IMR-90 (cell line): ENCODE measurements around the gene RBFOX2. TPM values are rescaled to one million over a fixed set of nuclear protein-coding genes. Genes with fewer than 3 reads are reported as not detected.

Experiments used
- ATAC-seq: fragments of 200-7000 bp; cut with Tn5 transposase; 2 replicates; pipeline ENCODE4 v1.9.1; 2020; ENCODE audit warnings: low read depth, mild to moderate bottlenecking, moderate library complexity
- BruUV-seq: library from RNA; stranded (reverse); fragments of 400-500 nt; replicated peaks from 2 replicates; lab custom pipeline; 2021; lab: Mats Ljungman, UMichigan
- CTCF ChIA-PET: fragments of 300-600 bp; formaldehyde crosslinking; extraction: SDS; loops from one replicate; lab custom pipeline; 2021; ENCODE audit warnings: antibody characterized with exemption; lab: Yijun Ruan, JAX
- POLR2A ChIA-PET: fragments of 300-600 bp; sonication (Branson Sonifier 250); formaldehyde crosslinking; loops from one replicate; lab custom pipeline; 2022; ENCODE audit warnings: antibody characterized with exemption; ENCODE audit not compliant: unreplicated experiment; lab: Charles Lee
- DNase-seq: peaks from one replicate; pipeline ENCODE4 v3.0.0; 2013
- H2AFZ ChIP-seq: replicated peaks from 2 replicates; pipeline ENCODE3; 2013; ENCODE audit warnings: low read length, mild to moderate bottlenecking; ENCODE audit not compliant: poor library complexity
- H2AK5ac ChIP-seq: 2 replicates; pipeline ENCODE4 v1.6.1; 2013; ENCODE audit warnings: low read depth, low read length, inconsistent platforms
- H2AK9ac ChIP-seq: replicated peaks from 2 replicates; pipeline ENCODE3; 2013; ENCODE audit warnings: mild to moderate bottlenecking, low read depth, low read length, moderate library complexity; ENCODE audit not compliant: poor library complexity
- H2BK120ac ChIP-seq: 2 replicates; pipeline ENCODE4 v1.6.1; 2013; ENCODE audit warnings: low read depth, low read length, inconsistent platforms
- H2BK15ac ChIP-seq: 3 replicates; pipeline ENCODE4 v1.6.1; 2013; ENCODE audit warnings: low read depth, low read length, inconsistent platforms
- H2BK20ac ChIP-seq: 2 replicates; pipeline ENCODE4 v1.6.1; 2013; ENCODE audit warnings: low read depth, mild to moderate bottlenecking, inconsistent platforms, low read length, moderate library complexity
- H2BK5ac ChIP-seq: 2 replicates; pipeline ENCODE4 v1.6.1; 2013; ENCODE audit warnings: mild to moderate bottlenecking, low read depth, low read length, inconsistent platforms; ENCODE audit not compliant: poor library complexity, severe bottlenecking
- H3K14ac ChIP-seq: replicated peaks from 2 replicates; pipeline ENCODE4 v1.6.1; 2013; ENCODE audit warnings: low read depth, low read length, inconsistent platforms
- H3K18ac ChIP-seq: 2 replicates; pipeline ENCODE4 v1.6.1; 2013; ENCODE audit warnings: low read depth, low read length, control low read depth
- H3K23ac ChIP-seq: 2 replicates; pipeline ENCODE4 v1.6.1; 2013; ENCODE audit warnings: low read depth, low read length, inconsistent platforms
- H3K27ac ChIP-seq: 2 replicates; pipeline ENCODE4 v1.5.1; 2013; ENCODE audit warnings: mild to moderate bottlenecking, control low read depth, low read length; ENCODE audit not compliant: insufficient read depth
- H3K27me3 ChIP-seq: 2 replicates; pipeline ENCODE4 v1.6.1; 2013; ENCODE audit warnings: low read length; ENCODE audit not compliant: control insufficient read depth, insufficient read depth
- H3K36me3 ChIP-seq: 2 replicates; pipeline ENCODE4 v1.6.1; 2013; ENCODE audit warnings: low read length, mixed read lengths; ENCODE audit not compliant: control insufficient read depth, insufficient read depth
- H3K4ac ChIP-seq: 2 replicates; pipeline ENCODE4 v1.6.1; 2013; ENCODE audit warnings: low read depth, low read length, inconsistent platforms
- H3K4me1 ChIP-seq: 2 replicates; pipeline ENCODE4 v1.6.1; 2013; ENCODE audit warnings: low read length, mixed read lengths; ENCODE audit not compliant: control insufficient read depth, insufficient read depth
- H3K4me2 ChIP-seq: 2 replicates; pipeline ENCODE4 v1.6.1; 2013; ENCODE audit warnings: low read depth, mild to moderate bottlenecking, control low read depth, low read length, moderate library complexity
- H3K4me3 ChIP-seq: 2 replicates; pipeline ENCODE4 v1.5.1; 2013; ENCODE audit warnings: low read depth, mild to moderate bottlenecking, control low read depth, low read length, moderate library complexity; ENCODE audit not compliant: insufficient read depth
- H3K56ac ChIP-seq: 2 replicates; pipeline ENCODE4 v1.6.1; 2013; ENCODE audit warnings: low read length, inconsistent platforms; ENCODE audit not compliant: insufficient read depth; ENCODE audit errors: extremely low read depth
- H3K79me1 ChIP-seq, 2 experiments: 2 replicates each; pipeline ENCODE4 v1.6.1; 2013; ENCODE audit warnings: low read length in 2 of 2, inconsistent platforms in 1 of 2, low read depth in 1 of 2
- H3K9ac ChIP-seq: 2 replicates; pipeline ENCODE4 v1.6.1; 2013; ENCODE audit warnings: low read depth, low read length, control low read depth
- H3K9me1 ChIP-seq: 2 replicates; pipeline ENCODE4 v1.6.1; 2013; ENCODE audit warnings: low read length, inconsistent platforms; ENCODE audit not compliant: insufficient read depth
- H3K9me3 ChIP-seq: 2 replicates; pipeline ENCODE4 v1.6.1; 2013; ENCODE audit warnings: low read length; ENCODE audit not compliant: control insufficient read depth, insufficient read depth
- H4K20me1 ChIP-seq: 2 replicates; pipeline ENCODE4 v1.6.1; 2013; ENCODE audit warnings: low read length, inconsistent platforms; ENCODE audit not compliant: insufficient read depth
- H4K5ac ChIP-seq: 2 replicates; pipeline ENCODE4 v1.6.1; 2013; ENCODE audit warnings: mild to moderate bottlenecking, low read depth, low read length, control low read depth
- H4K8ac ChIP-seq, 2 experiments: 2 replicates each; pipeline ENCODE4 v1.6.1; 2013; ENCODE audit warnings: low read depth in 2 of 2, low read length in 2 of 2, control low read depth in 1 of 2, inconsistent platforms in 1 of 2
- H4K91ac ChIP-seq: 2 replicates; pipeline ENCODE4 v1.6.1; 2013; ENCODE audit warnings: low read depth, low read length, inconsistent platforms; ENCODE audit not compliant: insufficient read depth
- BHLHE40 ChIP-seq: fragments of 150-350 bp; IDR thresholded peaks from 2 replicates; pipeline ENCODE4 v1.6.1; 2016; ENCODE audit warnings: mild to moderate bottlenecking, low read depth, low read length
- CTCF ChIP-seq: conservative IDR thresholded peaks from 2 replicates; pipeline ENCODE4 v1.5.1; 2012; ENCODE audit warnings: mild to moderate bottlenecking, low read depth, low read length, improper control_type of control experiment
- MAFK ChIP-seq: IDR thresholded peaks from 2 replicates; pipeline ENCODE4 v1.6.1; 2012; ENCODE audit warnings: low read depth, low read length, improper control_type of control experiment
- MAZ ChIP-seq: IDR thresholded peaks from 2 replicates; pipeline ENCODE4 v1.6.1; 2012; ENCODE audit warnings: low read depth, mild to moderate bottlenecking, low read length, improper control_type of control experiment, moderate library complexity, borderline replicate concordance
- MXI1 ChIP-seq: IDR thresholded peaks from 2 replicates; pipeline ENCODE4 v1.6.1; 2012; ENCODE audit warnings: low read depth, mild to moderate bottlenecking, low read length, moderate library complexity, borderline replicate concordance
- POLR2A ChIP-seq: IDR thresholded peaks from 2 replicates; pipeline ENCODE4 v1.6.1; 2012; ENCODE audit warnings: mild to moderate bottlenecking, low read depth, low read length
- RAD21 ChIP-seq: IDR thresholded peaks from 2 replicates; pipeline ENCODE4 v1.6.1; 2012; ENCODE audit warnings: low read length, improper control_type of control experiment
- RCOR1 ChIP-seq: IDR thresholded peaks from 2 replicates; pipeline ENCODE4 v1.6.1; 2012; ENCODE audit warnings: mild to moderate bottlenecking, low read length, improper control_type of control experiment; ENCODE audit not compliant: insufficient replicate concordance
- RFX5 ChIP-seq: IDR thresholded peaks from 2 replicates; pipeline ENCODE4 v1.8.0; 2012; ENCODE audit warnings: low read depth, mild to moderate bottlenecking, low read length, moderate library complexity
- SMC3 ChIP-seq: fragments of 150-350 bp; IDR thresholded peaks from 2 replicates; pipeline ENCODE4 v1.6.1; 2016; ENCODE audit warnings: low read depth, mild to moderate bottlenecking, antibody characterized with exemption, low read length, moderate library complexity
- USF2 ChIP-seq: fragments of 150-350 bp; IDR thresholded peaks from 2 replicates; pipeline ENCODE4 v1.6.1; 2017; ENCODE audit warnings: mild to moderate bottlenecking, antibody characterized with exemption, low read length, low read depth
- dilution Hi-C: fragments of 300-500 bp; cut with HindIII; formaldehyde crosslinking; loops from one replicate; pipeline ENCODE4 v1.14.3; 2018; ENCODE audit warnings: low sequenced_read_pairs; ENCODE audit not compliant: unreplicated experiment
- in situ Hi-C: fragments of 300-500 bp; cut with MboI; formaldehyde crosslinking; loops from 3 replicates; pipeline ENCODE4 v1.14.3; 2019; ENCODE audit warnings: low sequenced_read_pairs, inconsistent platforms, mixed read lengths
- intact Hi-C: fragments of 100-400 bp; cut with micrococcal nuclease; formaldehyde crosslinking; loops from 2 replicates; pipeline ENCODE4 v1.10.0; 2022
- polyA plus RNA-seq, 3 experiments: library from polyadenylated mRNA; depleted of rRNA; stranded (reverse); fragments of >200 nt; gene quantifications; 2 replicates each; pipeline ENCODE4 v1.2.3, GENCODE V29; 2012; ENCODE audit warnings: low replicate concordance in 1 of 3
- total RNA-seq: library from RNA; depleted of rRNA; stranded (reverse); fragments of >200 nt; gene quantifications from 2 replicates; pipeline ENCODE4 v1.2.3, GENCODE V29; 2012
- TF ChIP-seq, protein P1 (sequence below): fragments of 150-350 bp; IDR thresholded peaks from 2 replicates; pipeline ENCODE4 v1.6.1; 2016; ENCODE audit warnings: low read depth, mild to moderate bottlenecking, low read length, moderate library complexity, borderline replicate concordance

RBFOX2 gene
- total and polyA plus RNA-seq, 2 of the 4 experiments (the other 2 are of a cell fraction): 146 to 178 TPM

- 0 out of 2 replicates have a peak, but pooled peaks have one; percentile 9 for TF ChIP-seq MAZ
Measured at GRCh38 chr22:35900483-35901168, 128.0 kb downstream of the RBFOX2 start (continued).

DNA sequence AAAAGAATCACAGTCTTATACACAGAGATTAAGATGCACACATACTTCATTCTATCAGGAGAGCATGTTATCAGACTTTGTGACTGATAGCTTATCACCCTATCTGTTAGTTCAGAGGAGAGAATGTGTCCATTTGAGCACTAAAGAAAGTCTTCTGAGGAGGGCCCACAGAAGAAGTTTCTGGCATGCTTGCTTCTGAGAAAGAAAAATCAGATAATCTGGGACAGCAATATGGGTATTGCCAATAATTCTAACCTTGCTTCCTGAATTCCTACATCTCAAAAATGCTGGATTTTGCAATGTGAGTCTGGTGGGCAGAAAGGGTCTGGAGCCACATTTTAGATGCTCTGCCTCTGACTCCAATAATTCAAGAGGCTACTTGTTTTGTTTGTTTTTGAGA, 128.9 kb downstream of the RBFOX2 start:
- Histone ChIP-seq H2AK5ac (no peak overlapping the region), H2AK9ac (no peak overlapping the region), H4K20me1 (peaks cover 67% of the 10 kb centered on the region), H2BK15ac (no peak overlapping the region), H4K91ac (no peak overlapping the region), H3K79me1 (peaks cover 51 to 92% of the 10 kb centered on the region in 2 experiments), H3K9me1 (peaks cover 25% of the 10 kb centered on the region), H3K27me3 (no peaks in the 10 kb centered on the region), H4K8ac (no peak overlapping the region), H3K14ac (no peak overlapping the region; the same call in 1 of the 2 replicates), H3K56ac (no peak overlapping the region), H3K27ac (no peak overlapping the region), H2AFZ (no peak overlapping the region), H3K4ac (no peak overlapping the region), H3K18ac (no peak overlapping the region), H3K9me3 (no peaks in the 10 kb centered on the region), H3K9ac (no peak overlapping the region), H2BK20ac (no peak overlapping the region), H2BK5ac (no peak overlapping the region), H3K4me1 (peaks cover 9% of the 10 kb centered on the region), H3K36me3 (no peaks in the 10 kb centered on the region), H3K4me2 (no peak overlapping the region), H2BK120ac (no peak overlapping the region), H3K23ac (0 out of 2 replicates have a peak overlapping the region, but pooled peaks have one; percentile 39), H3K4me3 (no peak overlapping the region), H4K5ac (no peak overlapping the region)
- BruUV-seq: no TSS peak
- POLR2A ChIA-PET: no interaction called here
- CTCF ChIA-PET: interaction anchor here (0.6 kb wide), 1 partner anchor 122 kb away, joined by 4 read pairs; no protein-coding TSS in a partner anchor
- ATAC-seq (no peak), DNase-seq (no peak)
- intact Hi-C loops (loop anchor here (5.0 kb wide), 1 partner anchor 37 kb away; no protein-coding TSS in a partner anchor), in situ Hi-C loops (no loop called here), dilution Hi-C loops (no loop called here)
- no peak for TF ChIP-seq MAZ
- no peak for TF ChIP-seq USF2
- TF ChIP-seq RAD21: no peak
- no peak for TF ChIP-seq CTCF
- TF ChIP-seq POLR2A: no peak
- no peak for TF ChIP-seq RCOR1
- TF ChIP-seq MXI1: no peak
- TF ChIP-seq MAFK: no peak
- no peak for TF ChIP-seq RFX5
- no peak for TF ChIP-seq BHLHE40
- no peak for TF ChIP-seq SMC3
- TF ChIP-seq, protein P1, sequence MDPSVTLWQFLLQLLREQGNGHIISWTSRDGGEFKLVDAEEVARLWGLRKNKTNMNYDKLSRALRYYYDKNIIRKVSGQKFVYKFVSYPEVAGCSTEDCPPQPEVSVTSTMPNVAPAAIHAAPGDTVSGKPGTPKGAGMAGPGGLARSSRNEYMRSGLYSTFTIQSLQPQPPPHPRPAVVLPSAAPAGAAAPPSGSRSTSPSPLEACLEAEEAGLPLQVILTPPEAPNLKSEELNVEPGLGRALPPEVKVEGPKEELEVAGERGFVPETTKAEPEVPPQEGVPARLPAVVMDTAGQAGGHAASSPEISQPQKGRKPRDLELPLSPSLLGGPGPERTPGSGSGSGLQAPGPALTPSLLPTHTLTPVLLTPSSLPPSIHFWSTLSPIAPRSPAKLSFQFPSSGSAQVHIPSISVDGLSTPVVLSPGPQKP: no peak
